ENCODE results near the gene EIF3B. TPM values are rescaled to one million over a fixed set of nuclear protein-coding genes. Genes with fewer than 3 reads are reported as not detected.
"Not testable (repeated sequence)": the region's sequence is repeated elsewhere in the genome, so short reads cannot be mapped to it uniquely, and the experiment has no call there.

The EIF3B gene
- polyA plus RNA-seq, 1 experiment, result 92.7 TPM

DNA sequence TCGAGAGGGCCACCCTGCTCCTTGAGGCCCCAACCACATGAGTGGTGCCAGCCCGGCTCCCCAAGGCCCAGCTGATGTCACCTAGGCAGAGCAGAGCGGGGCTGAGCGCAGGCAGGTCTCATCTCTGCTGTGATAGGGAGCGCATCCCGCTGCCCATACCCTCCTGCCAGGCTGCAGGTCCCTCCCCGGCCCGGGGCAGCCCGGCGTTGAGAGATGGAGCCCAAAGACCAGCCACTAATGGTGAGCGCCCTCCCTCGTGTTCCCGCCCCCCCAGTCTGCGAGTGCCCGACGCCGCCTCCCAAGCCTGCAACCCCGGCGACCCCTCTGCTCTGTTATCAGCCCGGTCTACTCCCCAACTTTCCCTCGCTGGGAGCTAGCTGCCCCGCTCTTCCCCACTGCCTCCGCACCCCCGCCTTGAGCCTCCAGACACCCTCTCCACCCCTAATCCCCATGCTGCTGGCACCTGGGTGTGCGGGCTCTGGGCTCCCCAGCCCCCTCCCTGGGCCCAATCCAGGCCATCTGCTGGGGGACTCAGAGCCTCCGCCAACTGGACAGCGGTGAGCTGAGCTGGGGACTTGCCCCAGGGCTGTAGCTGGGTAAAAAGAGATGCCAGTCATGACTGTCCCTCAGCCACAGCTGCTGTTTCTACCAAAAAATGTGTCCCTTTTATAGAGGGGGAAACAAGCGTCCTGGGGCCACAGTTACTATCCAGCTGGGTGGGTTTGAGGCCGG is 29.1 kb downstream of the EIF3B start:
- H3K36me3 ChIP-seq (ENCODE audit: control insufficient read depth, insufficient read depth, low read length), result peaks cover 25% of the 10 kb centered on the region
- TF ChIP-seq, protein P1, sequence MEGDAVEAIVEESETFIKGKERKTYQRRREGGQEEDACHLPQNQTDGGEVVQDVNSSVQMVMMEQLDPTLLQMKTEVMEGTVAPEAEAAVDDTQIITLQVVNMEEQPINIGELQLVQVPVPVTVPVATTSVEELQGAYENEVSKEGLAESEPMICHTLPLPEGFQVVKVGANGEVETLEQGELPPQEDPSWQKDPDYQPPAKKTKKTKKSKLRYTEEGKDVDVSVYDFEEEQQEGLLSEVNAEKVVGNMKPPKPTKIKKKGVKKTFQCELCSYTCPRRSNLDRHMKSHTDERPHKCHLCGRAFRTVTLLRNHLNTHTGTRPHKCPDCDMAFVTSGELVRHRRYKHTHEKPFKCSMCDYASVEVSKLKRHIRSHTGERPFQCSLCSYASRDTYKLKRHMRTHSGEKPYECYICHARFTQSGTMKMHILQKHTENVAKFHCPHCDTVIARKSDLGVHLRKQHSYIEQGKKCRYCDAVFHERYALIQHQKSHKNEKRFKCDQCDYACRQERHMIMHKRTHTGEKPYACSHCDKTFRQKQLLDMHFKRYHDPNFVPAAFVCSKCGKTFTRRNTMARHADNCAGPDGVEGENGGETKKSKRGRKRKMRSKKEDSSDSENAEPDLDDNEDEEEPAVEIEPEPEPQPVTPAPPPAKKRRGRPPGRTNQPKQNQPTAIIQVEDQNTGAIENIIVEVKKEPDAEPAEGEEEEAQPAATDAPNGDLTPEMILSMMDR (IDR thresholded peaks at IDR 0.05; ENCODE audit: insufficient read depth, low read depth, low read length), result no peak
- H3K4me3 ChIP-seq (ENCODE audit: low read depth, low read length), result no peak overlapping the region
- DNase-seq (ENCODE audit: low read depth), result no peak
- H3K27me3 ChIP-seq (ENCODE audit: control insufficient read depth, insufficient read depth, low read length), result no peaks in the 10 kb centered on the region
- ChIA-PET CTCF (interaction anchor here (1.1 to 1.5 kb wide), 4 partner anchors 11 to 88 kb away, joined by 3 to 5 read pairs (median 4); no protein-coding TSS in a partner anchor), POLR2A (interaction anchor here (0.7 kb wide), 1 partner anchor 8 kb away, joined by 4 read pairs; no protein-coding TSS in a partner anchor)

DNA sequence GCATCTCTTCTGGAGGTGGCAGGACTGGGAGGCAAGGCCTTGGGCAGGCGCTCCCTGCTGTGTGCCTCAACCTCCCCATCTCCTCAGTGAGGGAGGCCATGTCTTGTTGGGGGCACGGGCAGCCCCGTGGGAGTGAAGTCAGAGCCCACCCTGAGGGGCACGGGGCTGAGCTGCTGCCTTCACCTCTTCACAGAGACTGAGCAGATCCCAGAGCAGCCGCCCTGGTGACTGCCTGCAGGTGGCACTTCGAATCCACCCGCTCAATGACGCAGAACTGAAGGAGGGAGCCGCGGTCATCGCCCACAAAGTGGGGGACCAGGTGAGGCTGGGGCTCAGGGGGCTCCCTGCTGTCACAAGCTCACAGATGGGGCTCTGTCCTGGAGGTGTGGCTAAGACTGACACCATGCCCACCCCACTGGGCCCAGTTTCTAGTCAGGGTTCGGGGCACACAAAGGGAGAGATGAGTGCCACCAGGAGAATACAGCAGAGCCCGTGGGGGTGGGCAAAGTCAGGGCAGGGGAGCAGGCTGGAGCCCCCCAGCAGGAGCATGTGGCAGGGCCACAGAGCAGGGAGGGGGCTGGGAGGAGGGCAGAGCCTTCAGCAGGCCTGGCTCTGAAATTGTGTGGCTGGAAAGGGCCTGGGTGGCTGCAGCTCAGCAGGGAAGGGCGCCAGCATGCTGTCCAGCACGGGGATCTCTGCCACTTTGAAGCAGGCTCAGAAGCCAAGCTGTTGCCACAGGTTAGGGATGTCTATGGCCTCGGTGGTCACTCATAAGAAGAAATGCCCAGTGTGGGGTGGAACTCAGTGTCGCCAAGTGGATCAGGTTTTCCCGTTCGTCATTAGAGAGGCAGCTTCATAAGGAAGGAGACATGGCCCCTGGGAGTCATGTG is 30.0 kb downstream of the EIF3B start:
- Histone ChIP-seq H3K4me3 (ENCODE audit: low read depth, low read length) (no peak overlapping the region), H3K36me3 (ENCODE audit: control insufficient read depth, insufficient read depth, low read length) (peaks cover 18% of the 10 kb centered on the region), H3K27me3 (ENCODE audit: control insufficient read depth, insufficient read depth, low read length) (no peaks in the 10 kb centered on the region)
- ChIA-PET POLR2A (interaction anchor here (0.7 kb wide), 1 partner anchor 8 kb away, joined by 4 read pairs; no protein-coding TSS in a partner anchor), CTCF (interaction anchor here (0.9 to 1.5 kb wide), 5 partner anchors 10 to 87 kb away, joined by 3 to 5 read pairs (median 4); no protein-coding TSS in a partner anchor)
- TF ChIP-seq, protein P1 (IDR thresholded peaks at IDR 0.05; ENCODE audit: insufficient read depth, low read depth, low read length), result no peak
- DNase-seq (ENCODE audit: low read depth), result no peak

DNA sequence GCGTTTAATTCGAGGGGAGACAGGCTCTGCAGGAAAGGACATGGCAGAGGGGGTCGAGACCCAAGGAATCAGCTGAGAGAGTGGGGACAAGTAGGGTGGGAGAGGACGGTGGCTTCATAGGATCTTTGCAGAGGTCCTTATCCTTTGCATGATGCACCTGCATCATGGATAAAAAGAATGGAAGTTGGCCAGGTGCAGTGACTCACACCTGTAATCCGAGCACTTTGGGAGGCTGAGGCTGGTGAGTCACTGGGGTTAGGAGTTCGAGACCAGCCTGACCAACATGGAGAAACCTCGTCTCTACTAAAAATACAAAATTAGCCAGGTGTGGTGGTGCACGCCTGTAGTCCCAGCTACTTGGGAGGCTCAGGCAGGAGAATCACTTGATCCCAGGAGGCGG is 31.5 kb downstream of the EIF3B start:
- H3K27me3 ChIP-seq (ENCODE audit: control insufficient read depth, insufficient read depth, low read length); H3K4me3 ChIP-seq (ENCODE audit: low read depth, low read length); DNase-seq (ENCODE audit: low read depth); POLR2A ChIA-PET; H3K36me3 ChIP-seq (ENCODE audit: control insufficient read depth, insufficient read depth, low read length): not testable (repeated sequence)
- CTCF ChIA-PET, result interaction anchor here (0.9 kb wide), 1 partner anchor 21 kb away, joined by 4 read pairs; no protein-coding TSS in a partner anchor

DNA sequence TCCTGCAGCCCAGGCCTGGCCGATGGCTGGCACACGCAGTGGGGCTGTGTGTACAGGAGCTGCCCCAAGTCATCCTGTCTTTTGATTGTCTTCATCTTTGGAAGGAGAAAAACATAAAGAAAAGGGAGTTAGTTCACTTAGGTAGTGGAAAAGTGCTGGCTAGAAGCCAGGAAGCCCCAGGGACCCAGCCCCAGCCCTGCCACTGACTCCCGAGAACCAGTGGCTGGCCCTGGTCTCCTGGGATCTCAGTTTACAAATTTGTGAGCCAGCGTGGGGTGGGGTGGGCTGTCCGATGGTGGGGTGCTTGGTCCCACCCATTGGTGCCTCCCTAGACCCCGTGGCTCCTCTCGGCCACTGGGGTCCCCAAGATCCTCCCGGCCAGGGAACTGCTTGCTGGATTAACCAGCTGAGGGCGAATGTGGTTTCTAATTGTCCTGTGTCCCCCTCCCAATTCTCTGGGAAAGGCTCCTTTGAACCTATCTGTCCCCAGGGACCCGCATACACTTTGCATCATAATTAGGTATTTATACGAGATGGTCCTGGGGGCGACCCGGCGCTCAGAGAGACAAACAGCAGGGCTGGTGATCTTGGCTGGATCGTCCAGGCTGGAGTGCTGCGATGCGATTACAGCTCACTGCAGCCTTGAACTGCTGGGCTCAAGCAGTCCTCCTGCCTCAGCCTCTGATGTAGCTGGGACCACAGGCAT is 32.5 kb downstream of the EIF3B start:
- TF ChIP-seq, protein P1 (IDR thresholded peaks at IDR 0.05; ENCODE audit: insufficient read depth, low read depth, low read length), result no peak
- Histone ChIP-seq H3K27me3 (ENCODE audit: control insufficient read depth, insufficient read depth, low read length) (no peaks in the 10 kb centered on the region), H3K36me3 (ENCODE audit: control insufficient read depth, insufficient read depth, low read length) (peaks cover 3% of the 10 kb centered on the region), H3K4me3 (ENCODE audit: low read depth, low read length) (no peak overlapping the region)
- ChIA-PET CTCF (interaction anchor here (0.6 to 0.9 kb wide), 2 partner anchors 22 to 614 kb away, joined by 3 to 4 read pairs; no protein-coding TSS in a partner anchor), POLR2A (interaction anchor here (0.6 kb wide), 1 partner anchor 33 kb away, joined by 6 read pairs; no protein-coding TSS in a partner anchor)
- no peak for DNase-seq (ENCODE audit: low read depth)

DNA sequence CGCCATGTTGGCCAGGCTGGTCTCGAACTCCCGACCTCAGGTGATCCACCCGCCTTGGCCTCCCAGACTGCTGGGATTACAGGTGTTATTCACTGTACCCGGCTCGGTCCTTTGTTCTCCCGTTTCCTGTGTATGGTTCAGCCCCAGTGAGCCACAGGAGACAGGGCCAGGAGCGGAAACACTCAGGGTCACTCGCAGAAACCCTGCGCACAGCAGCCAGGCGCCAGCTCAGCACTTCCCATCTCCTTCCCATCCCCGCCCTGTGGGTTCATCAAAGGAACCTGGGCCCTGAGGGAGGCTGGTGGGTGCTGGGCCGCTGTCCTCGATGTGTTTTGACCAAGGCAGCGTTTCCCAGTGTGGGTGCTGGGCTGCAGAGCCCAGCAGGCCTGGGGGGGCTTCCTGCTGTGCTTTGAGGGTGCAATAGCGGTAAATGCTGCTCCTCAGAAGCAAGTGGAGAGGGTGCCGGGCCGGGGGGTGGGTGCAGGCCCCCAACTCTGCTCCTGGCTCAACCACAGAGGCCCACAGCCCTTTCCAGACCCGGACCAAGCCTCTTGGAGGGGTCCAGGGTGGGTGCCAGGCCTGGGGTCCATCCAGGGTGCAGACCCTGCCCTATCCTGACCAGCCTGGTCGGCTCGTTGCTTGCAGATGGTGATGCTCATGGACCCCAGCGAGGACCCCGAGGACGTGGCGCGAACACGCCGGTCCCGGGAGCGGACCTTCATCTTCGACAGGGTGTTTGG is 33.4 kb downstream of the EIF3B start:
- no peak for DNase-seq (ENCODE audit: low read depth)
- ChIA-PET POLR2A (no interaction called here), CTCF (no interaction called here)
- TF ChIP-seq, protein P1 (IDR thresholded peaks at IDR 0.05; ENCODE audit: insufficient read depth, low read depth, low read length), result no peak
- Histone ChIP-seq H3K36me3 (ENCODE audit: control insufficient read depth, insufficient read depth, low read length) (no peaks in the 10 kb centered on the region), H3K27me3 (ENCODE audit: control insufficient read depth, insufficient read depth, low read length) (no peaks in the 10 kb centered on the region), H3K4me3 (ENCODE audit: low read depth, low read length) (no peak overlapping the region)
